ENCODE data around the gene CABLES2.

GRCh38 chr20:62401331-62401779, 5.7 kb downstream of the CABLES2 start:
- TF ChIP-seq CTCF (IDR thresholded peaks at IDR 0.05) (no peak), POLR2A (IDR thresholded peaks at IDR 0.05) (no peak)
